GM15510 (cell line): Measurements from ENCODE around the gene CPED1.

ENCODE experiments used
- POLR2A ChIP-seq: IDR thresholded peaks from 3 replicates; pipeline ENCODE4 v1.6.1; 2011; ENCODE audit warnings: borderline replicate concordance; ENCODE audit not compliant: insufficient read length; ENCODE audit errors: extremely low read depth

The CPED1 gene

DNA sequence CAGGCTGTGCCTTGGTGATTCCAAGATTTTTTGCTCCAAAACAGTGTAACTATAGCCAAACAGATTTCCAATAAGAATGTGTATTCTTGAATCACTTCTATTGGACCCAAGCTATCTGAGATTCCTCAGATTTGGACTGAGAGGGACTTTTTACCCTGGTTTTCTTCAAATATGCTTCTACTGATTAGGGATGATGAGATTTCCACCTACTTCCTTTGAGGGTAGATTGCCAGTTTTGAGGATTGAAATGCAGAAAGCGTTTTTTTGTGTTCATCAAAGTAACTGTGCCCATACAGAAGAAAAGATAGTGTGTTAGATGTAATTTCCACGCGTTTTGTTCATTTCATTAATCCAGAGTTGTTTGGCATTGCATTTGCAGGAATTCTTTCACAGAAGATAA lies 144.9 kb downstream of the CPED1 start:
- no peak for TF ChIP-seq POLR2A

DNA sequence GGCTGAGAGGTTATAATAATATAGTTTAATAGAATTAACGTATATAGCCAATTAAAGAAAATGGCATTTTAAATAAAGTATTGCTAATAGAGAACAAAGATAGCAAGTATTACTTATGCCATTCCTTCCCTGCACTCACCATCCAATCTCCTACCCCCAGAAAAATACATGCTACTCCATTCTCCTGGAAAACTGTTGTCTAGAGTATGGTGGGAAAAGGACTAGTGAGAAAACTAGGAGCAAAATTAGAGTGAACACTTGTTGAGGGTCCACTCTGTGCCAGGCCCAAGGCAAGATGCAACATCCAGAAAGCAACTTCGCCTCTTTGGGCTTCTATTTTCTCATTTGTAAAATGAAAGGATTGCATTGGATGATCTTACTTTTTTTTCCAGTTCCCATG lies 149.1 kb downstream of the CPED1 start:
- TF ChIP-seq POLR2A = no peak

DNA sequence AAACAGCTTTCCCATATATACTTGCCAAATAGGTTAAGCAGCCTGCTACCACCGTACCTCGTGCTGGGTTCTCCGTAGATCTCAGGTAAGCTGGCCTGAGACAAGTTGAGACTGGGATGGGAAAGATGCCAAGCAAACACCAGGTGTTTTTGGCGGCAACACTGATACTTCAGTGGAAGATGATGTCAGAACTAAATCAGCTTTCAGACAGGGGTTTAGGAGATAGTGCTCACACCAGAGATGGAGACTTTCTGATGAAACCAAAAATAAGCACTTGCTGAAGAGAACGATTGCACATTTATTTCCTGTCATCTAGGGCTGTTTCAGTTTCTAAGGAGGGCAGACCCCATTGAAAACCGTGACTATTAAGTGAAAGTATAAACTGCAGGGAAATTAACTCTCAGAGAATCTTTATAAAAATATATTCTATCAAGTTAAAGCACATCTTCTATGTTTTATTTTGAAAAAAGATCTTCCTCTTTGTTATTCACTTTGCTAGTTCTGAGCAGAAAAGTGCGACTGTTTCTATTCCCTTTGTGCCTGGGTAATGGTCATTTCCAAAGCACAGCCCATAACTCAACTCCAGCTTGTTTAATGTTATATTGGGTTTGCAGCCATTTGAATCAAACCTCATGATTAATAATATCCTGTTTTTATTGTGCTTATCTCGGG lies 149.9 kb downstream of the CPED1 start:
- no peak for TF ChIP-seq POLR2A

GRCh38 chr7:121139427-121139826 lies 150.9 kb downstream of the CPED1 start:
- TF ChIP-seq POLR2A = no peak

DNA sequence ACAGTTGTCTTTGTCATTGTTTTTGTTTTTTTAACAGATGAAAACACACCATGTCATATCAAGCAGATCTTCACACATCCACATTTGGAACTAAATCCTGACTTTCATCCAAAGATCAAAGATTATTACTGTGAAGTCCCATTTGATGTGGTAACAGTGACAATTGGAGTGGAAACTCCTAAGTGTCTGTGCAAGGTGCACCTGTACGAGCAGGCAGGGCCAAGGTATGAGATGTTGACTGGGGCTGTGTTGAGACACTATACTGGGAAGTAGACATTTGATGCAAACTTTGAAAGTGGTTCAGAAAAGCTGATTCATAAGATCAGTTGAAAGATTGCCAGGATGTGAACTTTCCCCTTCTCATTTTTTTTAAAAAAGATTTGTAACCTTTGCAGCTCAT lies 152.3 kb downstream of the CPED1 start:
- TF ChIP-seq POLR2A = no peak

DNA sequence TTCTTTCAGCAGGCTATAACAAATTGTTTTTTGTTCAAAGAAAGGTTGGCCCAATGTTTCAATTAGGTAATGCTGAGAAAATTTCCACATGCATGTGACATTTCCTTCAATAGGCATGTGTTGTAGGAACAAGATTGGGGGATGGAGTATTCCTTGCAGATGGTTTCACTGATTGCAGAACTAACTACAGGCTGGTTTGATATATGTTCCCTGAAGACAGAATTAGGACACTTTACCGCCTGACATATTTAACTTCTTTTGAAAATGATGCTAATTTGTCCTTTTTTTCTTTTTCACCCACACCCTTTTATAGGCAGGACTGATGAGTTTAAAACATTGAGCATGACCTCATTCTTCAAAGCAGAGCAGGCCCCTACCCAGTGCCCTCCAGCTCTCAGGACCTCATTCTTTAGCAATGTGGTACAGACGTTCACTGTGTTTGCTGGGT lies 163.3 kb downstream of the CPED1 start:
- TF ChIP-seq POLR2A = no peak

DNA sequence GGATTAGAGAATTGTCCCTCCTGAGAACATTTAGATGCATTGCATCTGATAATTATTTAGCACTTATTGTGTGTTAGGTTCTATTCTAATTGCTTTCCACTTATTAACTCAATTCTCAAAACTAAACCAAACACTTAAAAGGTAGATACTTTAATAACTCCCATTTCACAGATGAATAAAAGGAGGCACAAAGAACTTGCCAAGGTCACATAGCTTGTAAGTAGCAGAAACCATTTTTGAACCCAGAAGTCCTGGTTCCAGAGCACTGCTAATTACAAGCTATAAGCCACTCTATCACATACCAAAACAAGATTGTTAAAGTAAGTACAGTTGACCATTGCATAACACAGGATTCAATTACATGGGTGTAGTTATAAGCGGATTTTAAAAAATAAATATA lies 164.9 kb downstream of the CPED1 start:
- TF ChIP-seq POLR2A = no peak

DNA sequence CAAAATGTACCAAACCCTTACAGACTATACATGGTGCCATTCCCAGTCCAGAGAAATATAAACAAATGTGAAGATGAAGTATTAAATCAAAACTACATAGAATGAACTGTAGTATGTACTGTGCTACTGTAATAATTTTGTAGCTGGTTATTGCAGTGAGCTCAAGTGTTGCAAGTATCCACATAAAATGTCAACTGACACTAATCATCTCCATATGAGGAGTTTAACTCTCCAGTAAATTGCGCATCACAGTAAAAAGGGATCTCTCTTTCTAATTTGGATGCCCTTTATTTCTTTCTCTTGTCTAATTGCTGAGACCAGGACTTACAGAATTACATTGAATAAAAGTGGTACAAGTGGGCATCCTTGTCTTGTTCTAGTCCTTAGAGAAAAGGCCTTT lies 165.5 kb downstream of the CPED1 start:
- no peak for TF ChIP-seq POLR2A

GRCh38 chr7:121156825-121157224 lies 168.3 kb downstream of the CPED1 start:
- no peak for TF ChIP-seq POLR2A

DNA sequence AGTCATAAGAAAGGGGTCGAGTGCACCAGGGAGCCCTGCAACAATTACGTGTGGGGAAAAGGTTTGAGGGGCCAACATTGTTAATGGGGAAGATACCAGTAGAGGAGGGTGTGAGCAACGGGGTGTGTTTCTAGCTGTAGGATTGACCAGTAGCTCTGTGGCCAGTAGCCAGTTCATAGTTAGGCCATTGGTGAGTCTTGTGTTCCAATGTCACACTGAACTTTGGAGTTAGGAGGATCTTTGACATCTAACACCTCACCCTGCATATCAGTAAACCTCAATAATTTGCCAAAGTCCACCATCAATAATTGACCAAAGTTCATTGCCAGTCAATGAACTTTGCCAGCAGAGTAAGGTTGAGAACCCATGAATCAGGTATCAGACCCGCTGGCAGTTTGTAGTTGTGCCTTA lies 168.8 kb downstream of the CPED1 start:
- TF ChIP-seq POLR2A = no peak

DNA sequence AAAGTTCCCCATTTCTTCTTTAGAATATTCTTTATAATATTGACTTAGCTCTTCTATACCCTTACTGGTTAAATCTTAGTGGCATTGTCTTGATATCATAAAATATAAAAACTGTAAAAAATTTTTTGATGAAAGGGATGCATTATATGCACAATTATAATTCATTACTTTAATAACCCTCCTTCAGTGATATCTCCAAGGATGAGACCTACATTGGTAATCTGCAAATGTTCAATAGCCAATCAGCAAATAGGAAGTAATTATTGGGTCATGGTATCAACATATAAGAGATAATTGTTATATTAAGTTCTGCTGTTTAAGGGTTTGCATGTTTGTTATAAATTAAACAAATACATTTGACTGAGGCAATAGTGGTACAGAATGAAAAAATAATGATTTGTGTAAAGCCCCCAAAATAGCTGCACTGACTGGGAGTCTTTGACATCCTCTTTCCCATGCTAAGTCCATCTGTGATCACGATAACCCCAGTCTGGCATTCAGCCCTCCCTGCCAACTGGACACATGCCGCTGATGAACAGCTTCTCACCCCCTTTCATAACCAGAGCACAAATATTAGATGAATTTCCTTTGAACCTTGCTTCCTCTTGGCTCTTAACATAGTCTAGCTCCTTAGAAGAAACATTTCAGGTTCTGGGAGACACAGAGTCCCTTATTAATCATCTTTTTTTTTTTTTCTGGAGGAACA lies 169.5 kb downstream of the CPED1 start:
- no peak for TF ChIP-seq POLR2A

DNA sequence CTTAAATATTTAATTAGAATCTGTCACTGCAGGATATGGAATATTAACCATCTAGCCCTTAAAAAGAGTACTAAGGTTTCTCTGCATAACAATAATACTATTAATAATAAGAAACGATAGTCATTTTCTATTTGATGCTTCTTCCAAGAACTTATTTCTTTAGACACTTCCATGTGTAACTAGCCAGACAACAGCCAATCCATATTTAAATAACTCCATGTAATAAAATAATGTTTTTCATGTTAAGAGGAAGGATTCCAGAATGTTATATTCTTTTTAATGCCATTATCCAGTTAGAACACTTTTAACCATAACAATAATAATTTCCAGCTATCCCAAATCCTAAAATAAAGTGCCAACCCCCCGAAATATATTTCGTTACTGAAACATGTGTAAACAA lies 170.2 kb downstream of the CPED1 start:
- no peak for TF ChIP-seq POLR2A

- TF ChIP-seq POLR2A = no peak
Measured at GRCh38 chr7:121159553-121159952, 171.0 kb downstream of the CPED1 start.

- no peak for TF ChIP-seq POLR2A
Measured at GRCh38 chr7:121160150-121161008, 171.9 kb downstream of the CPED1 start.

DNA sequence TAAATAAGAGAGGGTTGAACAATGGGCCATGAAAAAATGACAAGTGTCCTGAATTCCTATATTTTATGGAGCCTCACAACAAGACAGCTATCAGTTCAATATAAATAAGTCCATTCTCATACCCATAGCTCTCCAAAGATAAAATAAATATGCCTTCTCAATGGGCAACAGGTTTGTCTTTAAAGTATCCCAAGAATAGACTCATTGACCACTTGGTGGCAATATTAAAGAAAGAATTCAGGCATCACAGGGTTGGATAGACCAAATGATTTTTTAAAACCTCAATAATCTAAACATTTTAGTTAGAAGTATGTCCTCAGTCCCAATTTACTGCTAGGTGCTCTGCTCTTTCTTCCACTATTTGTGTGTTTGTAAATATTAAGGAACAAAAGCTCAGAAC lies 175.2 kb downstream of the CPED1 start:
- TF ChIP-seq POLR2A = no peak
